DOHH2 (cell line): ENCODE results near the gene TUSC1.

ENCODE experiments used
- CTCF ChIP-seq: fragments of 200-600 bp; sonication (generic); IDR thresholded peaks from one replicate; pipeline ENCODE4 v1.5.1; 2014; ENCODE audit warnings: antibody characterized with exemption, mild to moderate bottlenecking, low read depth, low read length; ENCODE audit not compliant: poor library complexity, severe bottlenecking
- EZH2phosphoT487 ChIP-seq: fragments of 200-600 bp; sonication (generic); IDR thresholded peaks from 2 replicates; pipeline ENCODE4 v1.6.1; 2017; ENCODE audit warnings: borderline replicate concordance, mild to moderate bottlenecking, antibody characterized with exemption, low read length, moderate library complexity, mixed read lengths

GRCh38 chr9:25709941-25710340 lies 31.7 kb upstream of the TUSC1 start:
- TF ChIP-seq CTCF (no peak), EZH2phosphoT487 (no peak)
